ENCODE data around the gene N4BP2L2. TPM values are rescaled to one million over a fixed set of nuclear protein-coding genes. Genes with fewer than 3 reads are reported as not detected.

Gene N4BP2L2
- polyA plus RNA-seq, 1 donor from 2014 or later, result 317 TPM

DNA sequence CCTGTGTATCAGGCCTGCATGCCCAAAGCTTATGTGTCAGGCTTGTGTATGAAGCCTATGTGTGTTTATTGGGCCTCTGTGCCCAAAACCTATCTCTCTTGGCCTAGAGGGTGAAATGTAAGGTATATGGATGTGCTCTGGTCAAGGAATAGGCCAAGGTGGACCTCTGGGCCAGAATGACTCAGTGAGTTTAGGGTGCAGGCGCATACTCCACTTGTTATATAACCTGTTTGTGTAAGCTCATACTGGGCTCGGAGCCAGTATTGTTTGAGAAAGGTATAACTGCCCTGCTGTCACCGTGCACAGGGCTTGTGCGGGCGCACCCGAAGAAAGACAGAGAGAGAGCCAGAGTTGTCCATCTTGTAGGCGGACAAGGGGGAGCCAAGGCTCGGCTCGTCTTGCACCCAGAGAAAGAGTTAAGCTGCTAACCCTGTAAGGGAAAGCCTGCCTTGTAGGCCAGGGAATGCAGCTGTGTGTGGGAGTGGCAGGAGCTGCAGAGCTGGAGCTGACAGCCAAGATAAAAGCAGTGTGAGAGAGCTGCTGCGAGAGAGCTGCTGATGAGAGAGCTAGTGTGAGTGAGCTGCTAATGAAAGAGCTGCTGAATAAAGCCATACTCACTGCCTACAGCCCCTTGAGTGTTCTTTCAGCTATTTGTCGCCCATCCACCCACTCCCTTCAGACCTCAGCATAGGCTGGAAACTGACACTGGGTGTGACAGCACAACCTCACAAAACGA, 67.2 kb downstream of the N4BP2L2 start:
- Histone ChIP-seq H3K79me2 (replicated peaks; ENCODE audit: insufficient read depth, low read length) (no peaks in the 10 kb centered on the region), H2AFZ (ENCODE audit: low read depth, low read length) (no peak overlapping the region), H3K36me3 (ENCODE audit: insufficient read depth, low read length) (no peaks in the 10 kb centered on the region), H3K4me2 (ENCODE audit: low read length) (no peak overlapping the region), H3K9ac (ENCODE audit: low read length) (no peak overlapping the region), H3K9me2 (ENCODE audit: insufficient read depth, low read length) (no peaks in the 10 kb centered on the region), H3K27ac (ENCODE audit: low read length) (no peak overlapping the region), H3K4me3 (ENCODE audit: low read length) (no peak overlapping the region), H4K20me1 (ENCODE audit: insufficient read depth) (no peaks in the 10 kb centered on the region), H3K27me3 (ENCODE audit: insufficient read depth, low read depth, low read length) (no peaks in the 10 kb centered on the region), H3F3A (ENCODE audit: insufficient read depth, low read length, poor library complexity, severe bottlenecking) (no peaks in the 10 kb centered on the region), H3K9me3 (ENCODE audit: low read length) (no peaks in the 10 kb centered on the region)
- TF ChIP-seq MXI1 (conservative IDR thresholded peaks at IDR 0.05; ENCODE audit: poor library complexity, severe bottlenecking), result no peak
- TF ChIP-seq TAF1 (IDR thresholded peaks at IDR 0.05; ENCODE audit: low read depth), result no peak
- no peak for TF ChIP-seq POLR2AphosphoS5 (IDR thresholded peaks at IDR 0.05)
- no peak for TF ChIP-seq EZH2 (IDR thresholded peaks at IDR 0.05; ENCODE audit: borderline replicate concordance, insufficient read depth, low read length, poor library complexity, severe bottlenecking)
- TF ChIP-seq, protein P1, sequence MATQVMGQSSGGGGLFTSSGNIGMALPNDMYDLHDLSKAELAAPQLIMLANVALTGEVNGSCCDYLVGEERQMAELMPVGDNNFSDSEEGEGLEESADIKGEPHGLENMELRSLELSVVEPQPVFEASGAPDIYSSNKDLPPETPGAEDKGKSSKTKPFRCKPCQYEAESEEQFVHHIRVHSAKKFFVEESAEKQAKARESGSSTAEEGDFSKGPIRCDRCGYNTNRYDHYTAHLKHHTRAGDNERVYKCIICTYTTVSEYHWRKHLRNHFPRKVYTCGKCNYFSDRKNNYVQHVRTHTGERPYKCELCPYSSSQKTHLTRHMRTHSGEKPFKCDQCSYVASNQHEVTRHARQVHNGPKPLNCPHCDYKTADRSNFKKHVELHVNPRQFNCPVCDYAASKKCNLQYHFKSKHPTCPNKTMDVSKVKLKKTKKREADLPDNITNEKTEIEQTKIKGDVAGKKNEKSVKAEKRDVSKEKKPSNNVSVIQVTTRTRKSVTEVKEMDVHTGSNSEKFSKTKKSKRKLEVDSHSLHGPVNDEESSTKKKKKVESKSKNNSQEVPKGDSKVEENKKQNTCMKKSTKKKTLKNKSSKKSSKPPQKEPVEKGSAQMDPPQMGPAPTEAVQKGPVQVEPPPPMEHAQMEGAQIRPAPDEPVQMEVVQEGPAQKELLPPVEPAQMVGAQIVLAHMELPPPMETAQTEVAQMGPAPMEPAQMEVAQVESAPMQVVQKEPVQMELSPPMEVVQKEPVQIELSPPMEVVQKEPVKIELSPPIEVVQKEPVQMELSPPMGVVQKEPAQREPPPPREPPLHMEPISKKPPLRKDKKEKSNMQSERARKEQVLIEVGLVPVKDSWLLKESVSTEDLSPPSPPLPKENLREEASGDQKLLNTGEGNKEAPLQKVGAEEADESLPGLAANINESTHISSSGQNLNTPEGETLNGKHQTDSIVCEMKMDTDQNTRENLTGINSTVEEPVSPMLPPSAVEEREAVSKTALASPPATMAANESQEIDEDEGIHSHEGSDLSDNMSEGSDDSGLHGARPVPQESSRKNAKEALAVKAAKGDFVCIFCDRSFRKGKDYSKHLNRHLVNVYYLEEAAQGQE (IDR thresholded peaks at IDR 0.05; ENCODE audit: borderline replicate concordance), result no peak
- TF ChIP-seq EP300 (conservative IDR thresholded peaks at IDR 0.05; ENCODE audit: poor library complexity, severe bottlenecking), result no peak
- no peak for TF ChIP-seq RAD21 (conservative IDR thresholded peaks at IDR 0.05)
- no peak for TF ChIP-seq SMC3 (conservative IDR thresholded peaks at IDR 0.05; ENCODE audit: poor library complexity)
- TF ChIP-seq CTCF (IDR thresholded peaks at IDR 0.05; ENCODE audit: poor library complexity, severe bottlenecking), result no peak

DNA sequence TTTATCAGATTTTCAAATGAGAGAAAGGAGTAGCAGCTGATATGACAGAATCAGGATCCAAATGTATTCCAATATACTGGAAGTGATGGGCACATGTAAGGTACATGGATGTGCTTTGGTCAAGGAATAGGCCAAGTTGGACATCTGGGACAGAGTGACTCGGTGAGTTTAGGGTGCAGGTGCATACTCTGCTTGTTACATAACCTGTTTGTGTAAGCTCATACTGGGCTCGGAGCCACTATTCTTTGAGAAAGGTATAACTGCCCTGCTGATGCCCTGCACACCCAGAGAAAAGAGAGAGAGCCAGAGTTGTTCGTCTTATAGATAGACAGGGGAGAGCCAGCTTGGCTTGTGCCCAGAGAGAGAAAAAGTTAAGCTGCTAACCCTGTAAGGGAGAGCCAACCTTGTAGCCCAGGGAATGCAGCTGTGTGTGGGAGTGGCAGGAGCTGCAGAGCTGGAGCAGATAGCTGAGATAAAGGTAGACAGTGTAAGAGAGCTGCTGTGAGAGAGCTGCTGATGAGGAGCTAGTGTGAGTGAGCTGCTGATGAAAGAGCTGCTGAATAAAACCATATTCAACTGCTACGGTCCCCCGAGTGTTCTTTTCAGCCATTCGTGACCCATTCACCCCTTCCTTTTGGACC, 70.0 kb downstream of the N4BP2L2 start:
- Histone ChIP-seq H3K9me2 (ENCODE audit: insufficient read depth, low read length) (no peaks in the 10 kb centered on the region), H3K4me3 (ENCODE audit: low read length) (no peak overlapping the region), H3K79me2 (replicated peaks; ENCODE audit: insufficient read depth, low read length) (no peaks in the 10 kb centered on the region), H3K36me3 (ENCODE audit: insufficient read depth, low read length) (no peaks in the 10 kb centered on the region), H3K9me3 (ENCODE audit: low read length) (no peaks in the 10 kb centered on the region), H3K4me2 (ENCODE audit: low read length) (no peak overlapping the region), H3K27me3 (ENCODE audit: insufficient read depth, low read depth, low read length) (no peaks in the 10 kb centered on the region), H2AFZ (ENCODE audit: low read depth, low read length) (no peak overlapping the region), H3F3A (ENCODE audit: insufficient read depth, low read length, poor library complexity, severe bottlenecking) (no peaks in the 10 kb centered on the region), H3K9ac (ENCODE audit: low read length) (no peak overlapping the region), H4K20me1 (ENCODE audit: insufficient read depth) (no peaks in the 10 kb centered on the region), H3K27ac (ENCODE audit: low read length) (no peak overlapping the region)
- no peak for TF ChIP-seq POLR2AphosphoS5 (IDR thresholded peaks at IDR 0.05)
- no peak for TF ChIP-seq MXI1 (conservative IDR thresholded peaks at IDR 0.05; ENCODE audit: poor library complexity, severe bottlenecking)
- TF ChIP-seq SMC3 (conservative IDR thresholded peaks at IDR 0.05; ENCODE audit: poor library complexity), result no peak
- TF ChIP-seq EZH2 (IDR thresholded peaks at IDR 0.05; ENCODE audit: borderline replicate concordance, insufficient read depth, low read length, poor library complexity, severe bottlenecking), result no peak
- TF ChIP-seq TAF1 (IDR thresholded peaks at IDR 0.05; ENCODE audit: low read depth), result no peak
- no peak for TF ChIP-seq CTCF (IDR thresholded peaks at IDR 0.05; ENCODE audit: poor library complexity, severe bottlenecking)
- TF ChIP-seq RAD21 (conservative IDR thresholded peaks at IDR 0.05), result no peak
- no peak for TF ChIP-seq EP300 (conservative IDR thresholded peaks at IDR 0.05; ENCODE audit: poor library complexity, severe bottlenecking)
- TF ChIP-seq, protein P1 (IDR thresholded peaks at IDR 0.05; ENCODE audit: borderline replicate concordance), result no peak

Measured in neural cell (in vitro differentiated cells).